K562 (cell line): ENCODE results near the gene ANTXRL. TPM values are rescaled to one million over a fixed set of nuclear protein-coding genes. Genes with fewer than 3 reads are reported as not detected.

ENCODE experiments used
- ATAC-seq: fragments of 200-7000 bp; cut with Tn5 transposase; 3 replicates; pipeline ENCODE4 v1.9.1; 2020; ENCODE audit warnings: moderate library complexity
- BruUV-seq: library from RNA; stranded (reverse); fragments of 400-500 nt; replicated peaks from 2 replicates; lab custom pipeline; 2021; lab: Mats Ljungman, UMichigan
- CTCF ChIA-PET: fragments of 300-600 bp; formaldehyde crosslinking; extraction: SDS; loops from one replicate; lab custom pipeline; 2021; ENCODE audit warnings: low intra/inter-chr PET ratio; lab: Yijun Ruan, JAX
- POLR2A ChIA-PET: fragments of 300-600, 350-650 bp; sonication (Branson Sonifier 250); formaldehyde crosslinking; extraction: SDS; loops from one replicate; lab custom pipeline; 2021; ENCODE audit warnings: antibody characterized with exemption, inconsistent platforms; lab: Yijun Ruan, JAX
- DNase-seq, 4 experiments: peaks; one replicate each; pipeline versions ENCODE4 v3.0.0 to v3.0.0-alpha.2; 2011 to 2018; ENCODE audit warnings: low spot score in 3 of 4, mixed read lengths in 3 of 4; ENCODE audit errors: extremely low read depth in 1 of 4
- FAIRE-seq: peaks from 2 replicates; lab custom pipeline; 2011; peaks lifted over from hg19 to GRCh38; lab: Jason Lieb, UNC
- H2AFZ ChIP-seq: 2 replicates; pipeline ENCODE4 v1.6.0; 2011; ENCODE audit warnings: low read depth, low read length, control low read depth, inconsistent platforms
- H3K27ac ChIP-seq: fragments of 200-600 bp; 3 replicates; pipeline ENCODE4 v1.8.0; 2011; ENCODE audit warnings: low read depth, mild to moderate bottlenecking, control low read depth, inconsistent platforms, low read length, moderate library complexity, mixed read lengths; ENCODE audit errors: extremely low read depth
- H3K27me3 ChIP-seq, 2 experiments: fragments of 300-600 bp in 1 of 2; 2 replicates in 1 of 2; 3 replicates in 1 of 2; pipeline versions ENCODE4 v1.6.0 to v1.8.0; 2011; ENCODE audit warnings: inconsistent platforms in 2 of 2, low read length in 2 of 2, mild to moderate bottlenecking in 1 of 2, mixed read lengths in 1 of 2, moderate library complexity in 1 of 2; ENCODE audit not compliant: control insufficient read depth in 2 of 2, insufficient read depth in 2 of 2
- H3K36me3 ChIP-seq: fragments of 300-600 bp; 3 replicates; pipeline ENCODE4 v1.8.0; 2011; ENCODE audit warnings: mild to moderate bottlenecking, low read length, inconsistent platforms; ENCODE audit not compliant: control insufficient read depth, insufficient read depth
- H3K4me1 ChIP-seq, 2 experiments: fragments of 200-600 bp in 1 of 2; replicated peaks in 1 of 2; 2 replicates in 1 of 2; 3 replicates in 1 of 2; pipeline versions ENCODE4 v1.5.1 to v1.8.0; 2011; ENCODE audit warnings: inconsistent platforms in 2 of 2, low read length in 2 of 2, mild to moderate bottlenecking in 1 of 2, mixed read lengths in 1 of 2, moderate library complexity in 1 of 2; ENCODE audit not compliant: control insufficient read depth in 2 of 2, insufficient read depth in 2 of 2
- H3K4me2 ChIP-seq: 2 replicates; pipeline ENCODE4 v1.6.1; 2011; ENCODE audit warnings: low read length, control low read depth, inconsistent platforms, mixed read lengths; ENCODE audit not compliant: insufficient read depth
- H3K4me3 ChIP-seq: fragments of 200-600 bp; sonication (generic), shearing (Covaris generic); 2 replicates; pipeline ENCODE4 v1.5.1; 2016; ENCODE audit warnings: control low read depth, inconsistent platforms
- H3K79me2 ChIP-seq: fragments of 200-600 bp; 3 replicates; pipeline ENCODE4 v1.8.0; 2011; ENCODE audit warnings: low read length, inconsistent platforms; ENCODE audit not compliant: control insufficient read depth, insufficient read depth
- H3K9ac ChIP-seq, 2 experiments: 2 replicates each; pipeline versions ENCODE4 v1.6.0 to v1.6.1; 2011; ENCODE audit warnings: low read depth in 2 of 2, low read length in 2 of 2, control low read depth in 1 of 2, inconsistent platforms in 1 of 2, mild to moderate bottlenecking in 1 of 2, mixed read lengths in 1 of 2; ENCODE audit not compliant: insufficient read depth in 1 of 2
- H3K9me1 ChIP-seq: one replicate; pipeline ENCODE4 v1.6.0; 2011; ENCODE audit warnings: inconsistent platforms, mild to moderate bottlenecking, low read length, moderate library complexity; ENCODE audit not compliant: control insufficient read depth, insufficient read depth
- H3K9me3 ChIP-seq: replicated peaks from 2 replicates; pipeline ENCODE4 v1.5.1; 2011; ENCODE audit warnings: low read depth, low read length, inconsistent platforms; ENCODE audit not compliant: control insufficient read depth, insufficient read depth
- H4K20me1 ChIP-seq: replicated peaks from 2 replicates; pipeline ENCODE4 v1.6.1; 2011; ENCODE audit warnings: low read length, inconsistent platforms, mixed read lengths; ENCODE audit not compliant: control insufficient read depth, insufficient read depth
- DDX20 ChIP-seq: fragments of 450-650 bp; IDR thresholded peaks from 2 replicates; pipeline ENCODE4 v1.6.1; 2016; ENCODE audit warnings: missing genetic modification characterization, low read depth, mild to moderate bottlenecking, missing compliant biosample characterization, moderate library complexity
- EGR1 ChIP-seq: fragments of 450-650 bp; conservative IDR thresholded peaks from 2 replicates; pipeline ENCODE4 v1.6.1; 2017; ENCODE audit warnings: mild to moderate bottlenecking
- EZH2 ChIP-seq: IDR thresholded peaks from 2 replicates; pipeline ENCODE4 v1.6.1; 2012; ENCODE audit warnings: low read depth, mild to moderate bottlenecking, inconsistent platforms, low read length, borderline replicate concordance
- HDAC1 ChIP-seq, 2 experiments: fragments of 450-650 bp; IDR thresholded peaks; 2 replicates each; pipeline ENCODE4 v1.6.1; 2016 to 2017; ENCODE audit warnings: inconsistent platforms in 1 of 2, mild to moderate bottlenecking in 1 of 2, moderate library complexity in 1 of 2
- HOXB6 ChIP-seq: fragments of 250-450 bp; sonication (Bioruptor Pico); IDR thresholded peaks from 2 replicates; pipeline ENCODE4 v1.5.1; 2022; ENCODE audit warnings: mild to moderate bottlenecking, borderline replicate concordance
- KLF1 ChIP-seq: fragments of 450-650 bp; IDR thresholded peaks from 2 replicates; pipeline ENCODE4 v1.6.1; 2016; ENCODE audit warnings: missing genetic modification characterization, missing compliant biosample characterization
- MYC ChIP-seq, 2 experiments: fragments of 250-450 bp in 1 of 2; sonication (Bioruptor Pico) in 1 of 2; IDR thresholded peaks; 2 replicates each; pipeline versions ENCODE4 v1.5.1 to v1.6.1; 2012 to 2021; ENCODE audit warnings: low read depth in 2 of 2, borderline replicate concordance in 1 of 2, improper control_type of control experiment in 1 of 2, low read length in 1 of 2, mild to moderate bottlenecking in 1 of 2, moderate library complexity in 1 of 2
- NR2C2 ChIP-seq, 2 experiments: fragments of 200-800 bp in 1 of 2; sonication (Bioruptor generic) in 1 of 2; sonication (generic) in 1 of 2; formaldehyde crosslinking in 1 of 2; IDR thresholded peaks; 2 replicates each; pipeline versions ENCODE4 v1.6.1 to v1.8.0; 2016 to 2022; ENCODE audit warnings: mild to moderate bottlenecking in 1 of 2, missing compliant biosample characterization in 1 of 2, missing genetic modification characterization in 1 of 2, missing genetic modification reagents in 1 of 2
- POLR2B ChIP-seq: fragments of 450-650 bp; IDR thresholded peaks from 2 replicates; pipeline ENCODE4 v1.6.1; 2018; ENCODE audit warnings: low read depth; ENCODE audit not compliant: partially characterized antibody
- RBM15 ChIP-seq: fragments of 200-400 bp; formaldehyde crosslinking; IDR thresholded peaks from 2 replicates; pipeline ENCODE4 v1.6.1; 2018; ENCODE audit warnings: mild to moderate bottlenecking, low read length, moderate library complexity; ENCODE audit not compliant: insufficient read depth
- RBM34 ChIP-seq: fragments of 200-400 bp; formaldehyde crosslinking; IDR thresholded peaks from 2 replicates; pipeline ENCODE4 v1.6.1; 2018; ENCODE audit warnings: low read length, borderline replicate concordance; ENCODE audit not compliant: insufficient read depth
- SAFB ChIP-seq: fragments of 200-400 bp; formaldehyde crosslinking; IDR thresholded peaks from 2 replicates; pipeline ENCODE4 v1.6.1; 2017; ENCODE audit warnings: low read depth, low read length, borderline replicate concordance
- SMAD2 ChIP-seq: fragments of 150-350 bp; IDR thresholded peaks from 2 replicates; pipeline ENCODE4 v1.6.1; 2014; ENCODE audit warnings: low read depth, mild to moderate bottlenecking, low read length
- ZBTB17 ChIP-seq: fragments of 450-650 bp; formaldehyde crosslinking; IDR thresholded peaks from 2 replicates; pipeline ENCODE4 v1.4.0; 2020; ENCODE audit warnings: mild to moderate bottlenecking
- ZNF239 ChIP-seq: fragments of 250-450 bp; sonication (Bioruptor Pico); IDR thresholded peaks from 2 replicates; pipeline ENCODE4 v1.4.0; 2020; ENCODE audit warnings: mild to moderate bottlenecking
- ZNF584 ChIP-seq: fragments of 200-800 bp; sonication (Bioruptor generic); IDR thresholded peaks from 2 replicates; pipeline ENCODE4 v1.6.1; 2016; ENCODE audit warnings: low read depth, mild to moderate bottlenecking, missing genetic modification characterization, missing compliant biosample characterization
- ZNF696 ChIP-seq: fragments of 250-450 bp; sonication (Bioruptor Pico); conservative IDR thresholded peaks from 2 replicates; pipeline ENCODE4 v1.4.0; 2020; ENCODE audit warnings: mild to moderate bottlenecking, moderate library complexity
- ZNF830 ChIP-seq: fragments of 250-450 bp; sonication (Bioruptor Pico); IDR thresholded peaks from 2 replicates; pipeline ENCODE4 v1.5.0; 2021; ENCODE audit warnings: mild to moderate bottlenecking
- in situ Hi-C: fragments of 300-500 bp; cut with MboI; formaldehyde crosslinking; loops from 4 replicates; pipeline ENCODE4 v1.15.0; 2018; ENCODE audit warnings: inconsistent platforms, mixed read lengths
- intact Hi-C: fragments of 100-400 bp; cut with micrococcal nuclease; formaldehyde crosslinking; loops from 2 replicates; pipeline ENCODE4 v1.14.2; 2022
- polyA plus RNA-seq, 8 experiments: library from polyadenylated mRNA; depleted of rRNA in 4 of 8; stranded (reverse) in 5 of 8; unstranded in 3 of 8; fragments of >200 nt; fragmentation: Nextera tagmentation in 2 of 8; fragmentation: Illumina TruSeq in 1 of 8; extraction: Ambion mirVana in 2 of 8; extraction: Trizol in 1 of 8; gene quantifications; 2 replicates each; pipeline versions ENCODE4 v1.2.1 to v1.2.3, GENCODE V29; 2011 to 2014; ENCODE audit warnings: inconsistent platforms in 1 of 8, missing spikeins in 1 of 8
- total RNA-seq, 7 experiments: library from RNA; depleted of rRNA in 6 of 7; stranded (reverse); fragments of >200 nt in 6 of 7; fragmentation: Illumina TruSeq in 2 of 7; extraction: Trizol in 2 of 7; gene quantifications; 2 replicates each; pipeline versions ENCODE4 v1.2.1 to v1.2.3, GENCODE V29; 2011 to 2021; ENCODE audit warnings: low replicate concordance in 1 of 7

The ANTXRL gene
- total and polyA plus RNA-seq, 9 of the 15 experiments (the other 6 are each of a cell fraction or from before 2014, with no cell fraction given), result not detected

- no peak for DNase-seq
- Histone ChIP-seq H3K27me3 (peaks cover 0 to 28% of the 10 kb centered on the region in 2 experiments; a peak in 3 of 5 replicates), H3K9ac (no peak overlapping the region), H3K27ac (no peak overlapping the region), H4K20me1 (no peaks in the 10 kb centered on the region; the same call in 1 of the 2 replicates), H3K4me1 (no peaks in the 10 kb centered on the region), H3K9me1 (no peaks in the 10 kb centered on the region), H3K36me3 (no peaks in the 10 kb centered on the region), H3K4me3 (no peak overlapping the region), H3K4me2 (no peak overlapping the region), H3K79me2 (no peaks in the 10 kb centered on the region), H2AFZ (no peak overlapping the region), H3K9me3 (no peaks in the 10 kb centered on the region)
- ATAC-seq, result no peak
- no peak for TF ChIP-seq HDAC1 (IDR thresholded peaks at IDR 0.05)
- TF ChIP-seq DDX20 (tag), result no peak
- TF ChIP-seq SAFB, result no peak
- no peak for TF ChIP-seq KLF1 (tag)
- TF ChIP-seq HOXB6, result no peak
- no peak for TF ChIP-seq EGR1
- TF ChIP-seq MYC (IDR thresholded peaks at IDR 0.05; ENCODE audit: low read depth, low read length), result no peak
- TF ChIP-seq MYC (CRISPR knock-in tag; IDR thresholded peaks at IDR 0.05; ENCODE audit: borderline replicate concordance, low read depth), result no peak
- TF ChIP-seq ZNF239 (CRISPR knock-in tag), result no peak
- no peak for TF ChIP-seq SMAD2
- no peak for TF ChIP-seq RBM15
- TF ChIP-seq ZNF830 (CRISPR knock-in tag), result no peak
- no peak for TF ChIP-seq NR2C2 (CRISPR knock-in tag; IDR thresholded peaks at IDR 0.05)
- TF ChIP-seq NR2C2 (tag; IDR thresholded peaks at IDR 0.05), result no peak
- TF ChIP-seq POLR2B, result no peak
- TF ChIP-seq ZNF584 (CRISPR knock-in tag), result no peak
- TF ChIP-seq ZBTB17 (CRISPR knock-in tag), result no peak
- no peak for TF ChIP-seq RBM34
- TF ChIP-seq ZNF696, result no peak
- TF ChIP-seq EZH2, result no peak
- in situ Hi-C loops (loop anchor here (25.0 kb wide), 1 partner anchor 1002 kb away; no protein-coding TSS in a partner anchor), intact Hi-C loops (no loop called here)
- no peak for FAIRE-seq
- ChIA-PET POLR2A (interaction anchor here (0.6 to 0.9 kb wide), 2 partner anchors 14 to 1107 kb away, joined by 3 read pairs; no protein-coding TSS in a partner anchor), CTCF (no interaction called here)
- no TSS peak for BruUV-seq
These were observed 47.5 kb upstream of the ANTXRL start for GRCh38 chr10:46239247-46239646.
